Cardiac fibroblast (primary cell): ENCODE data around the gene RHOBTB3.

Experiments
- DNase-seq, 2 donors: peaks; one replicate each; pipeline versions ENCODE4 v3.0.0 to v3.0.0-alpha.2; 2010; ENCODE audit warnings: low read depth in 2 of 2
- H3K4me3 ChIP-seq, 2 donors: replicated peaks in 1 of 2; 1 replicate in 1 of 2; 2 replicates in 1 of 2; pipeline ENCODE4 v1.5.1; 2011; ENCODE audit warnings: low read depth in 2 of 2, low read length in 2 of 2, mild to moderate bottlenecking in 2 of 2, moderate library complexity in 1 of 2
- CTCF ChIP-seq: IDR thresholded peaks from one replicate; pipeline ENCODE4 v1.5.1; 2011; ENCODE audit warnings: low read depth, mild to moderate bottlenecking, low read length, inconsistent platforms

RHOBTB3 gene

GRCh38 chr5:95715799-95716461 lies 15.2 kb upstream of the RHOBTB3 start:
- H3K4me3 ChIP-seq = no peak overlapping the region
- TF ChIP-seq CTCF = no peak
- DNase-seq = peak; percentile 80 to 91

- no peak for TF ChIP-seq CTCF
- H3K4me3 ChIP-seq = no peak overlapping the region
- DNase-seq = no peak
Observed at GRCh38 chr5:95717439-95717838, 13.7 kb upstream of the RHOBTB3 start.

GRCh38 chr5:95718203-95718602 lies 12.9 kb upstream of the RHOBTB3 start:
- no peak overlapping the region for H3K4me3 ChIP-seq

GRCh38 chr5:95718738-95719137 lies 12.4 kb upstream of the RHOBTB3 start:
- DNase-seq = no peak
- no peak for TF ChIP-seq CTCF
- no peak overlapping the region for H3K4me3 ChIP-seq

More at GRCh38 chr5:95718203-95718602, 12.9 kb upstream of the RHOBTB3 start:
- TF ChIP-seq CTCF = no peak
- DNase-seq = no peak

- no peak overlapping the region for H3K4me3 ChIP-seq
- no peak for DNase-seq
- TF ChIP-seq CTCF = no peak
Observed at GRCh38 chr5:95720094-95720786, 10.9 kb upstream of the RHOBTB3 start.

GRCh38 chr5:95721582-95722295 lies 9.4 kb upstream of the RHOBTB3 start:
- no peak for DNase-seq
- no peak overlapping the region for H3K4me3 ChIP-seq
- no peak for TF ChIP-seq CTCF
